Esophagus squamous epithelium (tissue), 5 donors: ENCODE measurements around the gene IL13. TPM values are rescaled to one million over a fixed set of nuclear protein-coding genes. Genes with fewer than 3 reads are reported as not detected.
"Not testable (repeated sequence)": the region's sequence is repeated elsewhere in the genome, so short reads cannot be mapped to it uniquely, and the experiment has no call there.

Experiments
- DNase-seq: peaks from one replicate; lab custom pipeline; 2025; lab: John Stamatoyannopoulos, UW
- H3K27ac ChIP-seq, 4 donors: fragments of 200-600 bp; sonication (generic); one replicate each; pipeline ENCODE4 v1.5.1; 2016 to 2019; ENCODE audit warnings: mild to moderate bottlenecking in 1 of 4
- H3K27me3 ChIP-seq, 4 donors: fragments of 200-600 bp; sonication (generic); 1 replicate in 3 of 4; 2 replicates in 1 of 4; pipeline versions ENCODE4 v1.5.1 to v1.6.0; 2017 to 2021; ENCODE audit warnings: antibody characterized with exemption in 1 of 4
- H3K36me3 ChIP-seq, 3 donors: fragments of 200-600 bp; sonication (generic); one replicate each; pipeline ENCODE4 v1.5.1; 2016 to 2019
- H3K4me1 ChIP-seq, 3 donors: fragments of 200-600 bp; sonication (generic); one replicate each; pipeline ENCODE4 v1.5.1; 2017 to 2019
- H3K4me3 ChIP-seq, 4 donors: fragments of 200-600 bp; sonication (generic); 1 replicate in 3 of 4; 2 replicates in 1 of 4; pipeline ENCODE4 v1.5.1; 2016 to 2019; ENCODE audit warnings: mild to moderate bottlenecking in 2 of 4, moderate library complexity in 1 of 4
- H3K9me3 ChIP-seq, 3 donors: fragments of 200-600 bp; sonication (generic); one replicate each; pipeline ENCODE4 v1.5.1; 2016 to 2019
- POLR2A ChIP-seq, 4 donors: fragments of 450-650 bp; IDR thresholded peaks; one replicate each; pipeline ENCODE4 v1.6.1; 2017; ENCODE audit warnings: antibody characterized with exemption in 4 of 4, mild to moderate bottlenecking in 4 of 4, moderate library complexity in 3 of 4
- WGBS, 2 donors: methylation state at CpG; one replicate each; pipeline ENCODE4 v1.1.5; 2018; 5-methylcytosine and 5-hydroxymethylcytosine counted together
- intact Hi-C: fragments of 100-400 bp; cut with DNase I; formaldehyde crosslinking; loops from one replicate; pipeline ENCODE4 v1.15.0; 2022
- total RNA-seq, 4 donors: library from RNA; depleted of rRNA; stranded (reverse); fragments of >200 nt; gene quantifications; one replicate each; pipeline ENCODE4 v1.1.0, GENCODE V29; 2016
- TF ChIP-seq, protein P1 (sequence below), 6 experiments: fragments of 450-650 bp in 4 of 6; fragments of 200-600 bp in 2 of 6; sonication (generic) in 2 of 6; IDR thresholded peaks; one replicate each; pipeline ENCODE4 v1.5.1; 2016 to 2019; ENCODE audit warnings: antibody characterized with exemption in 6 of 6, mild to moderate bottlenecking in 4 of 6, moderate library complexity in 4 of 6
- donor health status: DM: yes; HTN: yes; CAD: no.

Gene IL13
- total RNA-seq, 4 donors from 2014 or later = not detected

DNA sequence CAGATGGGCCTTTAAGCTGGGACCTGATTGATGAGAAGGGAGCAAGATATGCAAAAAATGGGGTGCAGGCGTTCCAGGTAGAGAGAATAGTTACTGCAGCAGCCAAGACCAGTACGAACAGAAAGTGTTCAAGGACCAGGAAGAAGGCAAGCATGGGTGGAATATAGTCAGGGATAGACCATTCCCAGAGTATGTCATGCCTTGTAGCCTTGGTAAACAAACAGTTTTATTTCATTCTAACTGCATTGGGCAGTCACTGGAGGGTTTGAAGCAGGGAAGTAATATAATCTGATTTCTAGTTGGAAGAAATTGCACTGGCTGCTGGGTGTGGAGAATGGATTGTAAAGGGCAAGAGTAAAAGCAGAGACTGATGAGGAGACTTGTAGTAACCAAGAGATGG lies 30.5 kb upstream of the IL13 start:
- 88 to 98% methylated on average over 2 of the region's 2 CpGs for WGBS, 2 donors
- intact Hi-C loops = no loop called here
- no peak overlapping the region for H3K27ac ChIP-seq
- no peak for DNase-seq
- no peaks in the 10 kb centered on the region for H3K27me3 ChIP-seq
- no peaks in the 10 kb centered on the region for H3K4me1 ChIP-seq
- peaks cover 0 to 80% (median 4%) of the 10 kb centered on the region in 3 donors for H3K36me3 ChIP-seq
- no peak overlapping the region for H3K4me3 ChIP-seq
- TF ChIP-seq POLR2A (IDR thresholded peaks at IDR 0.05) = no peak
- TF ChIP-seq, protein P1, sequence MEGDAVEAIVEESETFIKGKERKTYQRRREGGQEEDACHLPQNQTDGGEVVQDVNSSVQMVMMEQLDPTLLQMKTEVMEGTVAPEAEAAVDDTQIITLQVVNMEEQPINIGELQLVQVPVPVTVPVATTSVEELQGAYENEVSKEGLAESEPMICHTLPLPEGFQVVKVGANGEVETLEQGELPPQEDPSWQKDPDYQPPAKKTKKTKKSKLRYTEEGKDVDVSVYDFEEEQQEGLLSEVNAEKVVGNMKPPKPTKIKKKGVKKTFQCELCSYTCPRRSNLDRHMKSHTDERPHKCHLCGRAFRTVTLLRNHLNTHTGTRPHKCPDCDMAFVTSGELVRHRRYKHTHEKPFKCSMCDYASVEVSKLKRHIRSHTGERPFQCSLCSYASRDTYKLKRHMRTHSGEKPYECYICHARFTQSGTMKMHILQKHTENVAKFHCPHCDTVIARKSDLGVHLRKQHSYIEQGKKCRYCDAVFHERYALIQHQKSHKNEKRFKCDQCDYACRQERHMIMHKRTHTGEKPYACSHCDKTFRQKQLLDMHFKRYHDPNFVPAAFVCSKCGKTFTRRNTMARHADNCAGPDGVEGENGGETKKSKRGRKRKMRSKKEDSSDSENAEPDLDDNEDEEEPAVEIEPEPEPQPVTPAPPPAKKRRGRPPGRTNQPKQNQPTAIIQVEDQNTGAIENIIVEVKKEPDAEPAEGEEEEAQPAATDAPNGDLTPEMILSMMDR (IDR thresholded peaks at IDR 0.05) = no peak
- H3K9me3 ChIP-seq = no peaks in the 10 kb centered on the region

DNA sequence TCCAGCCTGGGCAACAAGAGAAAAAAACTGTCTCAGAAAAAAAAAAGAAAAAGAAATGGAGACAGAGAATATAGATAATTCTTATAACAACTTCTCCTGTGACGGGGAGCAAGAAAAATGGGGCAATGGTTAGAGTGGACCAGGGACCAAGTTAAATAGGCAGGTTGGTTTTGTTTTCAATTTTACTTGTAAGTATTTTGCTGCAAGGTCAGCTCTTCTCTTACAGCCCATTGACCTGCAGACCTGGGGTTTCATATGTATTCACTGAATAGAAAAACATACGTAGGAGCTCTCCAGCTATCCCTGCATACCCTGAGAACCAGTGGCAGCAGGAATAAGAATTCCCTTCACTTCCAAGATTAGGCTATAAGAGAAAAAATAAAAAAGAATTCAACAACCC lies 29.2 kb upstream of the IL13 start:
- TF ChIP-seq, protein P1 (IDR thresholded peaks at IDR 0.05) = no peak
- no peak for TF ChIP-seq POLR2A (IDR thresholded peaks at IDR 0.05)
- 88 to 97% methylated on average over 2 of the region's 2 CpGs for WGBS, 2 donors

DNA sequence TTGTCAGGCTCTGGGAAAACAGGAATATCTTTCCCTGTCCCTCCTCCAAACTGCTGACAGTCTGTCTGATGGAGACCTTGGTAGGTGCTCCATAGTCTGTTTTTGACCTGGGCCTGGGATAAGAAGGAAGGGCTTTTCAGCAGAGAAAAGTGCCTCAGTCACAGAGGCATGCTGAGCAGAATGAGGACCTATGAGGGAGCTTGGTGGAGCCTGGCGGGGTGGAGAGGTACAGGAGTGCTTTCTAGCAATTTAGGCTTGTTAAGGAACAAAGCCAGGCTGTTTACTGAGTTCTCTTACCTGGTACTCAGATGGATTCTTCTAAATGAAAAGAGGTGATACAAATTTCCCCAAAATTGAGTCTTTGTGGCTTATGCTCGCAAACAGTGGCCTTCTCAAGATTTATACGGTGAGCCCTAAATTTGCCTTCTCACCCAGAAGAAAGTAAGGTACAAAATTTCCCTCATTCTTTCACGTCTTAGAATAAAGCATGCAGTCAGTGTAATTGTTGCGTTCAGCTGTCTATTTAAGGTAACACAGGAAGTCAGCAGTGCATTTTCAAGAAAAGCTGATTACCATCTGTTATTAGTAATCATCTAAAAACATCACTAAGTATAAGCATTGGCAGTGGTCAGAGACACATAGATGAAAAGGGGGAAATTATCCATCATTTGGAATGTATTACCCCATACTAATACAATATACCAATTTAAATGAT lies 28.6 kb upstream of the IL13 start:
- no peak overlapping the region for H3K27ac ChIP-seq
- intact Hi-C loops = no loop called here
- peaks cover 0 to 81% (median 4%) of the 10 kb centered on the region in 3 donors for H3K36me3 ChIP-seq
- TF ChIP-seq POLR2A (IDR thresholded peaks at IDR 0.05) = no peak
- TF ChIP-seq, protein P1 (IDR thresholded peaks at IDR 0.05) = no peak
- no peaks in the 10 kb centered on the region for H3K27me3 ChIP-seq
- no peaks in the 10 kb centered on the region for H3K9me3 ChIP-seq
- 78 to 96% methylated on average over 5 of the region's 5 CpGs for WGBS, 2 donors
- no peak overlapping the region for H3K4me3 ChIP-seq
- no peak for DNase-seq
- no peaks in the 10 kb centered on the region for H3K4me1 ChIP-seq

More for the DNA sequence above, 29.2 kb upstream of the IL13 start:
- H3K4me3 ChIP-seq = no peak overlapping the region
- H3K27me3 ChIP-seq = no peaks in the 10 kb centered on the region
- H3K4me1 ChIP-seq = no peaks in the 10 kb centered on the region
- peaks cover 0 to 79% (median 4%) of the 10 kb centered on the region in 3 donors for H3K36me3 ChIP-seq
- H3K27ac ChIP-seq = no peak overlapping the region
- intact Hi-C loops = no loop called here
- no peaks in the 10 kb centered on the region for H3K9me3 ChIP-seq
- no peak for DNase-seq

DNA sequence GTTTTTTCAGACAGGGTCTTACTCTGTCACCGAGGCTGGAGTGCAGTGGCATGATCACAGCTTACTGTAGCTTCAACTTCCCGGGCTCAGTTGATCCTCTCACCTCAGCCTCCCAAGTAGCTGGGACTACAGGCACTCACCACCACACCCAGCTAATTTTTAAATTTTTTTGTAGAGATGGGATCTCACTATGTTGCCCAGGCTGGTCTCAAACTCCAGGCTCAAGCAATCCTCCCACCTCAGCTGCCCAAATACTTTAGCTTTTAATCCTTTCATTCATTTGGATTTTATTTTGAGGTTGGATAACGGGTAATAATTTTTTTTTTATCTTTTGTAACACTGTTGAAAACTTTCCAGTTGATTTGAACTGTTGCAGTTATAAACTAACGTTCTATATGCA lies 24.4 kb upstream of the IL13 start:
- H3K27me3 ChIP-seq, DNase-seq, H3K4me1 ChIP-seq, H3K4me3 ChIP-seq, H3K27ac ChIP-seq, intact Hi-C loops, H3K9me3 ChIP-seq: not testable (repeated sequence)
- H3K36me3 ChIP-seq = peaks cover 4 to 97% (median 15%) of the 10 kb centered on the region in 3 donors
- WGBS, 2 donors = 94 to 95% methylated on average over 4 of the region's 4 CpGs

DNA sequence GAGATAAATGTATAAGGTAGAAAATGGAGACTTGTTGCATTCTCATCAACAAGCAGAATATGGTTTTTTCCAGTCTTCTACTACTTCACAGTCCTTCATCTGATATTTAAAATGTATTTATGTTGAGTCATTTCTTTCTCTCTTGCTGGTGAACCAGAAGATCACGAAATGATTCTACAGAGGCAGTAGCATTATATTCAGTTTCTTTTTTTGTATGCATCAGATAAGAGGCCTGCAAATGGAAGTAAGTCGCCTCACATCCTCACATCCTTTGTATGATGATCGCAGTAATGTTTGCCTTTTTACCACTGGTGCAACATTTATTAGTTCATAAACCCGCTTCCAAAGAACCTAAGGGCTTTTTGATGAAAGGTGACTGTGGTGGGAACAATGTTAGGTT lies 22.1 kb upstream of the IL13 start:
- Histone ChIP-seq H3K36me3 (peaks cover 4 to 98% (median 18%) of the 10 kb centered on the region in 3 donors), H3K4me3 (no peak overlapping the region), H3K27ac (no peak overlapping the region), H3K27me3 (no peaks in the 10 kb centered on the region), H3K9me3 (no peaks in the 10 kb centered on the region), H3K4me1 (no peaks in the 10 kb centered on the region)
- DNase-seq = no peak
- no peak for TF ChIP-seq POLR2A (IDR thresholded peaks at IDR 0.05)
- TF ChIP-seq, protein P1 (IDR thresholded peaks at IDR 0.05) = no peak
- whole genome bisulfite sequencing, 2 donors = 65 to 78% methylated on average over 4 of the region's 4 CpGs
- intact Hi-C loops = no loop called here
